ENCODE measurements around the gene PRKCA.
"Not testable (repeated sequence)": the region's sequence is repeated elsewhere in the genome, so short reads cannot be mapped to it uniquely, and the experiment has no call there.

Gene PRKCA

DNA sequence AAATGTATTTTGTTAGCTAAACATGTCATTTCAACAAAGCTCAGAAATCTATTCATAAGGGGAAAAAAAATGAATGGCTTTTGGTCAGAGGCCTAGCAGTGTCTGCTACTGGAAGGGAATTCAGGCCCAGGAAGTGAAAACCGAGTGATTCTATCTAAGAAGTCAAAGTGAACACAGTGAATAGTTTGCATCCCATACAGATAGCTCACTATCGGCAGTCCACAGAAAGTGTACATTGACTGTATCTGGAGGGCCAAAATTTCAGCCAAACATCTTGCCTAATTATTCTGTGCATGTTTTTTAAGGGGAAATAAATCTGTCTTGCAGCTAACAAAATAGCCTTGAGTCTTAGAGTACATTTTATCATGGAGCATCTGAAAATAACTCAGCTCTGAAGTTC is 318.1 kb downstream of the PRKCA start:
- Histone ChIP-seq H3K36me3 (ENCODE audit: insufficient read depth, low read length) (no peaks in the 10 kb centered on the region), H3K27me3 (ENCODE audit: insufficient read depth, low read length) (no peaks in the 10 kb centered on the region), H3K27ac (ENCODE audit: low read depth, low read length) (no peak overlapping the region), H3K9ac (ENCODE audit: low read depth, low read length) (no peak overlapping the region), H3K4me1 (ENCODE audit: insufficient read depth, low read length) (no peaks in the 10 kb centered on the region), H3K4me3 (ENCODE audit: low read length) (no peak overlapping the region), H3K9me3 (ENCODE audit: insufficient read depth, low read depth, low read length) (no peaks in the 10 kb centered on the region)
- 96% methylated on average over 2 of the region's 2 CpGs for WGBS

DNA sequence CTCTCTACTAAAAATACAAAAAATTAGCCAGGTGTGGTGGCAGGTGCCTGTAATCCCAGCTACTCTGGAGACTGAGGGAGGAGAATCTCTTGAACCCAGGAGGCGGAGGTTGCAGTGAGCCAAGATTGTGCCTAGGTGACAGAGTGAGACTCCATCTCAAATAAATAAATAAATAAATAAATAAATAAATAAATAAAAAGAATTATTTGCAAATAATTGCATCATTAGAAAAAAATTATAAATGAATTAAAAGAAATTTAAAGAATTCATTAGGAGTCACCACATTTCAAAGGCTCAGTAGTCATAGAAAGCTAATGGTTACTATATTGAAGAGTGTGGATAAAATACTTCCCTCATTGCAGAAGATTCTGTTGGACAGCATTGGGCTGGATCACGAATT is 322.2 kb downstream of the PRKCA start:
- H3K27me3 ChIP-seq (ENCODE audit: insufficient read depth, low read length); H3K9ac ChIP-seq (ENCODE audit: low read depth, low read length); H3K9me3 ChIP-seq (ENCODE audit: insufficient read depth, low read depth, low read length); H3K36me3 ChIP-seq (ENCODE audit: insufficient read depth, low read length); H3K4me1 ChIP-seq (ENCODE audit: insufficient read depth, low read length); H3K4me3 ChIP-seq (ENCODE audit: low read length); H3K27ac ChIP-seq (ENCODE audit: low read depth, low read length): not testable (repeated sequence)
- WGBS = 100% methylated on average over 2 of the region's 2 CpGs

DNA sequence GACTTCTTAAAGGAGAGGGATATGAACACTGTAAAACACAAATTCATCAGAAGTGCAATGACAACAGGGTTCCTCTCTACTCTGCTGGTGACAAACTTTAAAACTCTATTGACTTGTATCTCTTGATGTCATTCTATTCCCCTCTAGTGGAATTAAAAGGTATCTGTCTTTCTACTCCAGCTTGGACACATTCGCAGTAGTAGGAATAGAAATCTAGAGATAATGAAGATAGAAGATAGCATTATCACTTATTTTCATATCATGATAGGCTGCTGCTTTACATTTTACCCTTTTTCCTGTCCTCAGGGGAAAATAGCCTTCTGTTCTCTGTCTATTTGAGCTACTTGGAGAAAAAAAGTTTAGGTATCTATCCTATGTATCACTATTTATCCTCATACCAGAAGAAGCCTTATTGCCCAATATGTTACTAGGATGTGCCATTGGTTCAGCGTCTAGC is 322.9 kb downstream of the PRKCA start:
- Histone ChIP-seq H3K36me3 (ENCODE audit: insufficient read depth, low read length) (no peaks in the 10 kb centered on the region), H3K9me3 (ENCODE audit: insufficient read depth, low read depth, low read length) (no peaks in the 10 kb centered on the region), H3K4me1 (ENCODE audit: insufficient read depth, low read length) (no peaks in the 10 kb centered on the region), H3K27ac (ENCODE audit: low read depth, low read length) (no peak overlapping the region), H3K27me3 (ENCODE audit: insufficient read depth, low read length) (no peaks in the 10 kb centered on the region), H3K9ac (ENCODE audit: low read depth, low read length) (no peak overlapping the region), H3K4me3 (ENCODE audit: low read length) (no peak overlapping the region)
- 84% methylated on average over 1 of the region's 2 CpGs for WGBS

GRCh38 chr17:66627985-66628384 is 325.6 kb downstream of the PRKCA start:
- Histone ChIP-seq H3K27ac (ENCODE audit: low read depth, low read length) (no peak overlapping the region), H3K4me1 (ENCODE audit: insufficient read depth, low read length) (no peaks in the 10 kb centered on the region), H3K9me3 (ENCODE audit: insufficient read depth, low read depth, low read length) (no peaks in the 10 kb centered on the region), H3K4me3 (ENCODE audit: low read length) (no peak overlapping the region), H3K36me3 (ENCODE audit: insufficient read depth, low read length) (no peaks in the 10 kb centered on the region), H3K27me3 (ENCODE audit: insufficient read depth, low read length) (no peaks in the 10 kb centered on the region), H3K9ac (ENCODE audit: low read depth, low read length) (no peak overlapping the region)
- WGBS = 93% methylated on average over 4 of the region's 4 CpGs

- Histone ChIP-seq H3K36me3 (ENCODE audit: insufficient read depth, low read length) (no peaks in the 10 kb centered on the region), H3K27ac (ENCODE audit: low read depth, low read length) (no peak overlapping the region), H3K4me3 (ENCODE audit: low read length) (no peak overlapping the region), H3K27me3 (ENCODE audit: insufficient read depth, low read length) (no peaks in the 10 kb centered on the region), H3K4me1 (ENCODE audit: insufficient read depth, low read length) (no peaks in the 10 kb centered on the region), H3K9ac (ENCODE audit: low read depth, low read length) (no peak overlapping the region), H3K9me3 (ENCODE audit: insufficient read depth, low read depth, low read length) (no peaks in the 10 kb centered on the region)
- WGBS = no CpG with 5 or more reads among the region's 3 CpGs
Observed at GRCh38 chr17:66629762-66630161, 327.3 kb downstream of the PRKCA start.

DNA sequence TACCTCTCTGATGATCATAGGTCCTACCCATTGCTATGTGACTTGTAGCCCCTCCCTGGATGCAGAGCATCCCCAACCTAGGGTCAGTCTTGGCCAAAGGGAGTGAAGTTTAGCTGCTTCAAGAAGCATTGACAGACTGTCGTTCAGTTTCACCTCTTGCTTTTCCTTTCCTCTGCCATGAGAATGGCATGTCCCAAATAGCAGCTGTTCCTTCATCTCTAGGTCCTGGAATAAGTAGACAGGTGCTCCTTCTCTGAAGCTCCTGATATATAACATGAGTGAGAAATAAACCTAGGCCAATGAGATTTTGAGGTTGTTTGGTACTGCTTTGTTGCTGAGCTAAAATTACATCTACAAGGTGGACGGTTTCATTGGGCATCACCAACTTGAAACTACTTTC is 328.0 kb downstream of the PRKCA start:
- H3K27ac ChIP-seq (ENCODE audit: low read depth, low read length) = no peak overlapping the region
- no peak overlapping the region for H3K4me3 ChIP-seq (ENCODE audit: low read length)
- no peaks in the 10 kb centered on the region for H3K4me1 ChIP-seq (ENCODE audit: insufficient read depth, low read length)
- no peaks in the 10 kb centered on the region for H3K9me3 ChIP-seq (ENCODE audit: insufficient read depth, low read depth, low read length)
- H3K9ac ChIP-seq (ENCODE audit: low read depth, low read length) = no peak overlapping the region
- no peaks in the 10 kb centered on the region for H3K36me3 ChIP-seq (ENCODE audit: insufficient read depth, low read length)
- 94% methylated on average over 2 of the region's 2 CpGs for WGBS
- H3K27me3 ChIP-seq (ENCODE audit: insufficient read depth, low read length) = no peaks in the 10 kb centered on the region

DNA sequence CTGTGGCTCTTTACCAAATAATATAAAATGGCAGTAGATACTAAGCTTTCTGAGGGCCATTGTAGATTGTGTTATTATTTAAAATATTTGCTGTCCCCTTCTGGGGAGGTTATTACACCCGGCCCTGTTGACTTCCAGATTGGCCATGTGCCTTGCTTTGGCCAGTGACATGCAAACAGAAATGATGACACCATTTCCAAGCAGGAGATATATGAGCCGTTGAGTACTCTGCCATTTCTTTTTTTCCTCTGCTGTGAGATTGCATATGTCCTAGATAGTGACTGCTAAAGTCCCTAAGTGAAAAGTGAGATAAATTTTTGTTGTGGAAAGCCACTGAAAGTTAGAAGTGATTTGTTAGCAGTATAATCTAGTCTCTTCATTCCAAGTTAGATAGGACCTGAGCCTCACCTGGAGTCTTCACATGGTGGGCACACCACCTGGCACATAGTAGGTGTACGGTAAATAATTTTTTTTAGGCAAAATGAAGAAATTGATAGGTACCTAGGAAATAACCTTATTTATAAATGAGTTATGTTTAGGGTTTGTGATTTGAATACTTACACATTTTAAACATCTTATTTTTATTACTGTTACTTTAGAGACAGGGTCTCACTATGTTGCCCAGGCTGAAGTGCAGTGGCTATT is 328.5 kb downstream of the PRKCA start:
- Histone ChIP-seq H3K9me3 (ENCODE audit: insufficient read depth, low read depth, low read length) (no peaks in the 10 kb centered on the region), H3K9ac (ENCODE audit: low read depth, low read length) (no peak overlapping the region), H3K27ac (ENCODE audit: low read depth, low read length) (no peak overlapping the region), H3K4me3 (ENCODE audit: low read length) (no peak overlapping the region), H3K36me3 (ENCODE audit: insufficient read depth, low read length) (no peaks in the 10 kb centered on the region), H3K4me1 (ENCODE audit: insufficient read depth, low read length) (no peaks in the 10 kb centered on the region), H3K27me3 (ENCODE audit: insufficient read depth, low read length) (no peaks in the 10 kb centered on the region)
- WGBS = 95% methylated on average over 3 of the region's 3 CpGs

DNA sequence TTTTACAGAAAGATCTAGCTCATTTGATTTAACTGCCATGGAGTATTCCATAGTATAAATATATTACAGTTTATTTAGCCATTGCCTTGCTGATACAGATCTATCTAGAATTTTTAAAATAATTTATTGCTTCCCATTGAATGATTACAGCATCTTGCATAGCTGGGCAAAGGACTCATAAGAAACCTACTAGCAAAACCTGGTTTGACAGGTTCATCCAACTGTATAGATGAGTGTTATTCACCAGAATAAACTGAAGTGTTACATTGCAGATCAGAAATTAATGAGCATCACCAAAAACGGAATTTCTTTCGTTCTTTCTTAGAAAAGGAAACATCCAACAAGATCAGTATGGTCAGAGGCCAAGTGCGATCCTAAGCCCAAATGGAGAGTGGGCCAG is 330.3 kb downstream of the PRKCA start:
- Histone ChIP-seq H3K9me3 (ENCODE audit: insufficient read depth, low read depth, low read length) (no peaks in the 10 kb centered on the region), H3K9ac (ENCODE audit: low read depth, low read length) (no peak overlapping the region), H3K4me1 (ENCODE audit: insufficient read depth, low read length) (peaks cover 4% of the 10 kb centered on the region; the same call in 1 of the 2 replicates), H3K27ac (ENCODE audit: low read depth, low read length) (no peak overlapping the region), H3K36me3 (ENCODE audit: insufficient read depth, low read length) (no peaks in the 10 kb centered on the region), H3K27me3 (ENCODE audit: insufficient read depth, low read length) (no peaks in the 10 kb centered on the region), H3K4me3 (ENCODE audit: low read length) (no peak overlapping the region)
- 90% methylated on average over 3 of the region's 3 CpGs for WGBS

- Histone ChIP-seq H3K36me3 (ENCODE audit: insufficient read depth, low read length) (no peaks in the 10 kb centered on the region), H3K9me3 (ENCODE audit: insufficient read depth, low read depth, low read length) (no peaks in the 10 kb centered on the region), H3K9ac (ENCODE audit: low read depth, low read length) (no peak overlapping the region), H3K27me3 (ENCODE audit: insufficient read depth, low read length) (no peaks in the 10 kb centered on the region), H3K27ac (ENCODE audit: low read depth, low read length) (no peak overlapping the region), H3K4me1 (ENCODE audit: insufficient read depth, low read length) (peaks cover 4% of the 10 kb centered on the region; the same call in 1 of the 2 replicates), H3K4me3 (ENCODE audit: low read length) (no peak overlapping the region)
- 93% methylated on average over 3 of the region's 3 CpGs for WGBS
Observed at GRCh38 chr17:66633317-66633965, 331.0 kb downstream of the PRKCA start.

- H3K36me3 ChIP-seq (ENCODE audit: insufficient read depth, low read length) = no peaks in the 10 kb centered on the region
Observed at GRCh38 chr17:66634193-66634592, 331.8 kb downstream of the PRKCA start.

GRCh38 chr17:66635386-66636045 is 333.1 kb downstream of the PRKCA start:
- H3K4me1 ChIP-seq (ENCODE audit: insufficient read depth, low read length) = peaks cover 4% of the 10 kb centered on the region; the same call in 1 of the 2 replicates
- H3K27ac ChIP-seq (ENCODE audit: low read depth, low read length) = no peak overlapping the region
- no peaks in the 10 kb centered on the region for H3K36me3 ChIP-seq (ENCODE audit: insufficient read depth, low read length)
- no peaks in the 10 kb centered on the region for H3K27me3 ChIP-seq (ENCODE audit: insufficient read depth, low read length)
- H3K9ac ChIP-seq (ENCODE audit: low read depth, low read length) = no peak overlapping the region
- H3K4me3 ChIP-seq (ENCODE audit: low read length) = no peak overlapping the region
- no peaks in the 10 kb centered on the region for H3K9me3 ChIP-seq (ENCODE audit: insufficient read depth, low read depth, low read length)
- 96% methylated on average over 4 of the region's 7 CpGs for WGBS

More at GRCh38 chr17:66634193-66634592, 331.8 kb downstream of the PRKCA start:
- no peak overlapping the region for H3K9ac ChIP-seq (ENCODE audit: low read depth, low read length)
- no peaks in the 10 kb centered on the region for H3K27me3 ChIP-seq (ENCODE audit: insufficient read depth, low read length)
- no peak overlapping the region for H3K27ac ChIP-seq (ENCODE audit: low read depth, low read length)
- no peaks in the 10 kb centered on the region for H3K9me3 ChIP-seq (ENCODE audit: insufficient read depth, low read depth, low read length)
- no peak overlapping the region for H3K4me3 ChIP-seq (ENCODE audit: low read length)
- H3K4me1 ChIP-seq (ENCODE audit: insufficient read depth, low read length) = peaks cover 4% of the 10 kb centered on the region; the same call in 1 of the 2 replicates
- no CpG with 5 or more reads among the region's 1 CpG for WGBS
